K562 (cell line): ENCODE results near the gene PROP1. TPM values are rescaled to one million over a fixed set of nuclear protein-coding genes. Genes with fewer than 3 reads are reported as not detected.
A peak's percentile ranks its signal among the peaks of the same experiment; 100 is the strongest.

Experiments
- ATAC-seq: fragments of 200-7000 bp; cut with Tn5 transposase; 3 replicates; pipeline ENCODE4 v1.9.1; 2020; ENCODE audit warnings: moderate library complexity
- BruUV-seq: library from RNA; stranded (reverse); fragments of 400-500 nt; replicated peaks from 2 replicates; lab custom pipeline; 2021; lab: Mats Ljungman, UMichigan
- CTCF ChIA-PET: fragments of 300-600 bp; formaldehyde crosslinking; extraction: SDS; loops from one replicate; lab custom pipeline; 2021; ENCODE audit warnings: low intra/inter-chr PET ratio; lab: Yijun Ruan, JAX
- POLR2A ChIA-PET: fragments of 300-600, 350-650 bp; sonication (Branson Sonifier 250); formaldehyde crosslinking; extraction: SDS; loops from one replicate; lab custom pipeline; 2021; ENCODE audit warnings: antibody characterized with exemption, inconsistent platforms; lab: Yijun Ruan, JAX
- DNase-seq, 4 experiments: peaks; one replicate each; pipeline versions ENCODE4 v3.0.0 to v3.0.0-alpha.2; 2011 to 2018; ENCODE audit warnings: low spot score in 3 of 4, mixed read lengths in 3 of 4; ENCODE audit errors: extremely low read depth in 1 of 4
- FAIRE-seq: peaks from 2 replicates; lab custom pipeline; 2011; peaks lifted over from hg19 to GRCh38; lab: Jason Lieb, UNC
- H2AFZ ChIP-seq: 2 replicates; pipeline ENCODE4 v1.6.0; 2011; ENCODE audit warnings: low read depth, low read length, control low read depth, inconsistent platforms
- H3K27ac ChIP-seq: fragments of 200-600 bp; 3 replicates; pipeline ENCODE4 v1.8.0; 2011; ENCODE audit warnings: low read depth, mild to moderate bottlenecking, control low read depth, inconsistent platforms, low read length, moderate library complexity, mixed read lengths; ENCODE audit errors: extremely low read depth
- H3K27me3 ChIP-seq, 2 experiments: fragments of 300-600 bp in 1 of 2; 2 replicates in 1 of 2; 3 replicates in 1 of 2; pipeline versions ENCODE4 v1.6.0 to v1.8.0; 2011; ENCODE audit warnings: inconsistent platforms in 2 of 2, low read length in 2 of 2, mild to moderate bottlenecking in 1 of 2, mixed read lengths in 1 of 2, moderate library complexity in 1 of 2; ENCODE audit not compliant: control insufficient read depth in 2 of 2, insufficient read depth in 2 of 2
- H3K36me3 ChIP-seq: fragments of 300-600 bp; 3 replicates; pipeline ENCODE4 v1.8.0; 2011; ENCODE audit warnings: mild to moderate bottlenecking, low read length, inconsistent platforms; ENCODE audit not compliant: control insufficient read depth, insufficient read depth
- H3K4me1 ChIP-seq, 2 experiments: fragments of 200-600 bp in 1 of 2; replicated peaks in 1 of 2; 2 replicates in 1 of 2; 3 replicates in 1 of 2; pipeline versions ENCODE4 v1.5.1 to v1.8.0; 2011; ENCODE audit warnings: inconsistent platforms in 2 of 2, low read length in 2 of 2, mild to moderate bottlenecking in 1 of 2, mixed read lengths in 1 of 2, moderate library complexity in 1 of 2; ENCODE audit not compliant: control insufficient read depth in 2 of 2, insufficient read depth in 2 of 2
- H3K4me2 ChIP-seq: 2 replicates; pipeline ENCODE4 v1.6.1; 2011; ENCODE audit warnings: low read length, control low read depth, inconsistent platforms, mixed read lengths; ENCODE audit not compliant: insufficient read depth
- H3K4me3 ChIP-seq: fragments of 200-600 bp; sonication (generic), shearing (Covaris generic); 2 replicates; pipeline ENCODE4 v1.5.1; 2016; ENCODE audit warnings: control low read depth, inconsistent platforms
- H3K79me2 ChIP-seq: fragments of 200-600 bp; 3 replicates; pipeline ENCODE4 v1.8.0; 2011; ENCODE audit warnings: low read length, inconsistent platforms; ENCODE audit not compliant: control insufficient read depth, insufficient read depth
- H3K9ac ChIP-seq, 2 experiments: 2 replicates each; pipeline versions ENCODE4 v1.6.0 to v1.6.1; 2011; ENCODE audit warnings: low read depth in 2 of 2, low read length in 2 of 2, control low read depth in 1 of 2, inconsistent platforms in 1 of 2, mild to moderate bottlenecking in 1 of 2, mixed read lengths in 1 of 2; ENCODE audit not compliant: insufficient read depth in 1 of 2
- H3K9me1 ChIP-seq: one replicate; pipeline ENCODE4 v1.6.0; 2011; ENCODE audit warnings: inconsistent platforms, mild to moderate bottlenecking, low read length, moderate library complexity; ENCODE audit not compliant: control insufficient read depth, insufficient read depth
- H3K9me3 ChIP-seq: replicated peaks from 2 replicates; pipeline ENCODE4 v1.5.1; 2011; ENCODE audit warnings: low read depth, low read length, inconsistent platforms; ENCODE audit not compliant: control insufficient read depth, insufficient read depth
- H4K20me1 ChIP-seq: replicated peaks from 2 replicates; pipeline ENCODE4 v1.6.1; 2011; ENCODE audit warnings: low read length, inconsistent platforms, mixed read lengths; ENCODE audit not compliant: control insufficient read depth, insufficient read depth
- BHLHE40 ChIP-seq: IDR thresholded peaks from 2 replicates; pipeline ENCODE4 v1.6.1; 2011; ENCODE audit warnings: low read length, improper control_type of control experiment
- CEBPG ChIP-seq, 3 experiments: fragments of 200-800 bp in 1 of 3; sonication (Bioruptor generic) in 1 of 3; sonication (generic) in 1 of 3; formaldehyde crosslinking in 1 of 3; IDR thresholded peaks in 2 of 3; conservative IDR thresholded peaks in 1 of 3; 2 replicates each; pipeline versions ENCODE4 v1.6.1 to v1.8.0; 2016 to 2022; ENCODE audit warnings: missing compliant biosample characterization in 2 of 3, missing genetic modification characterization in 2 of 3, mild to moderate bottlenecking in 1 of 3, missing genetic modification reagents in 1 of 3
- ESRRA ChIP-seq: fragments of 450-650 bp; IDR thresholded peaks from 2 replicates; pipeline ENCODE4 v1.6.1; 2014; ENCODE audit warnings: low read depth, mild to moderate bottlenecking, moderate library complexity, borderline replicate concordance
- HMG20A ChIP-seq: fragments of 450-650 bp; formaldehyde crosslinking; conservative IDR thresholded peaks from 2 replicates; pipeline ENCODE4 v1.4.0; 2020; ENCODE audit warnings: mild to moderate bottlenecking, mixed read lengths
- SPI1 ChIP-seq: IDR thresholded peaks from 2 replicates; pipeline ENCODE4 v1.6.1; 2011; ENCODE audit warnings: low read depth, low read length, control low read depth, borderline replicate concordance
- WGBS: fragments of 100-300 bp; shearing (Covaris generic); methylation state at CpG from one replicate; pipeline ENCODE4 v1.1.6; 2016; ENCODE audit warnings: low coverage, mixed read lengths; ENCODE audit not compliant: insufficient coverage; ENCODE audit errors: missing lambda C conversion rate; 5-methylcytosine and 5-hydroxymethylcytosine counted together
- in situ Hi-C: fragments of 300-500 bp; cut with MboI; formaldehyde crosslinking; loops from 4 replicates; pipeline ENCODE4 v1.15.0; 2018; ENCODE audit warnings: inconsistent platforms, mixed read lengths
- intact Hi-C: fragments of 100-400 bp; cut with micrococcal nuclease; formaldehyde crosslinking; loops from 2 replicates; pipeline ENCODE4 v1.14.2; 2022
- polyA plus RNA-seq, 8 experiments: library from polyadenylated mRNA; depleted of rRNA in 4 of 8; stranded (reverse) in 5 of 8; unstranded in 3 of 8; fragments of >200 nt; fragmentation: Nextera tagmentation in 2 of 8; fragmentation: Illumina TruSeq in 1 of 8; extraction: Ambion mirVana in 2 of 8; extraction: Trizol in 1 of 8; gene quantifications; 2 replicates each; pipeline versions ENCODE4 v1.2.1 to v1.2.3, GENCODE V29; 2011 to 2014; ENCODE audit warnings: inconsistent platforms in 1 of 8, missing spikeins in 1 of 8
- total RNA-seq, 7 experiments: library from RNA; depleted of rRNA in 6 of 7; stranded (reverse); fragments of >200 nt in 6 of 7; fragmentation: Illumina TruSeq in 2 of 7; extraction: Trizol in 2 of 7; gene quantifications; 2 replicates each; pipeline versions ENCODE4 v1.2.1 to v1.2.3, GENCODE V29; 2011 to 2021; ENCODE audit warnings: low replicate concordance in 1 of 7
- TF ChIP-seq, protein P1 (sequence below), 2 experiments: fragments of 450-650 bp in 1 of 2; sonication (generic) in 1 of 2; formaldehyde crosslinking in 1 of 2; IDR thresholded peaks in 1 of 2; conservative IDR thresholded peaks in 1 of 2; 2 replicates each; pipeline versions ENCODE4 v1.6.1 to v1.8.1; 2016 to 2023; ENCODE audit warnings: mild to moderate bottlenecking in 2 of 2, moderate library complexity in 2 of 2, inconsistent platforms in 1 of 2, missing genetic modification reagents in 1 of 2

Gene PROP1
- total and polyA plus RNA-seq, 9 of the 15 experiments (the other 6 are each of a cell fraction or from before 2014, with no cell fraction given), result not detected

DNA sequence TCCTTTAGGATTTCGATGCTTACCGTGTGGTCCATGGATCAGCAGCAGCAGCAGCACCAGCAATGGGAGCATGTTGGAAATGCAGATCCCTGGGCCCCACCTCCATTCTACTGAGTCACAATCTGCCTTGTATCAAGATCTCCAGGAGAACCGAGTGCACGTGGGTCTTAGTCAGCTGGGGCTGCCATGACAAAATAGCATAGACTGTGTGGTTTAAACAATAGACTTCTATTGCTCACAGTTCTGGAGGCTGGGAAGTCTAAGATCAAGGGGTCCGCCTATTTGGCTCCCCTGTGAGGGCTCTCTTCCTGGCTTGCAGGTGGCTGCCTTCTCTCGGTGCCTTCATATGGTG is 1.3 kb upstream of the PROP1 start (continued):
- peak; percentile 22; the same call in 1 of the 2 replicates for TF ChIP-seq BHLHE40
- TF ChIP-seq, all 486 proteins: peak for 7

DNA sequence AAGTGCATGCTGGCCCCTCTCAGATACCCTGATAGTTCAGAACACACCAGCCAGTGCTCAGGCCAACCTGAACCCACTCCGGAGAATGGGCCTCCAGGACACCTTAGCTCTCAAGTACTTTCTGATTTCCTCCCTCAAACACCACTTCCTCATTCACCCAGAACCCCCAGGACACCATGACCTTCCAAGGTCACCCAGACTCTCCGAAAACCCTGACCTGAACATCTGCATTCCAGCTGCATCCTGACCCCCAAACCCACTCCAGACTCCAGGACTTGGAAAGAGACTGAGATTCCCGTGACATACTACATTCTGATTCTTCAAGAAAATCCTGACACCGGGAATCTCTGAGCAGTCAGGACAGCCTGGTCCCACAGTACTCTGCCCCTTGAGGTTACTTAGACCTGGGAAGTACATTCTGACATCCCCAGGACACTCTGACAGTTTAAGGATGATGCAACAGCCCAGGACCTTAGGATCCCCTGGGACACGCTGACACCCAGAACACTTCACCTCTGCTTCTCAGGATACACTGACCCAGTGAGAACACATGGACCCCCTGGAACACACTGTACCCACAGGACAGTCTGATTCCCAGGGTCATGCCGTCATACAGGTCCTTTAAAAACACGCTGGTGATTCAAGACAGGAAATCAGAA is 747 bp upstream of the PROP1 start:
- POLR2A ChIA-PET, result no interaction called here
- in situ Hi-C loops, result loop anchor here (10.0 to 25.0 kb wide), 2 partner anchors 234 to 1932 kb away; no protein-coding TSS in a partner anchor
- WGBS, result 1% methylated on average over 7 of the region's 7 CpGs
- H3K4me2 ChIP-seq, result no peak overlapping the region
- no peak overlapping the region for H3K27ac ChIP-seq
- H3K4me3 ChIP-seq, result no peak overlapping the region
- TF ChIP-seq SPI1, result 0 out of 2 replicates have a peak, but pooled peaks have one; percentile 10
- TF ChIP-seq CEBPG (CRISPR knock-in tag; IDR thresholded peaks at IDR 0.05), result no peak
- TF ChIP-seq CEBPG (tag; conservative IDR thresholded peaks at IDR 0.05 in 1 of 2, IDR thresholded peaks at IDR 0.05 in 1 of 2), result peak; percentile 28 to 69; a peak in 3 of 4 replicates
- no peak for TF ChIP-seq HMG20A (CRISPR knock-in tag)
- peak; percentile 81 for TF ChIP-seq ESRRA
- TF ChIP-seq, protein P1, sequence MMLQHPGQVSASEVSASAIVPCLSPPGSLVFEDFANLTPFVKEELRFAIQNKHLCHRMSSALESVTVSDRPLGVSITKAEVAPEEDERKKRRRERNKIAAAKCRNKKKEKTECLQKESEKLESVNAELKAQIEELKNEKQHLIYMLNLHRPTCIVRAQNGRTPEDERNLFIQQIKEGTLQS (IDR thresholded peaks at IDR 0.05), result peak; percentile 43; the same call in 1 of the 2 replicates
- TF ChIP-seq, protein P1 (CRISPR knock-in tag; conservative IDR thresholded peaks at IDR 0.05), result no peak
- TF ChIP-seq, all 486 proteins: peak for 4
- no TSS peak for BruUV-seq
- DNase-seq, result no peak
- Histone ChIP-seq H4K20me1 (no peaks in the 10 kb centered on the region), H3K9ac (no peak overlapping the region), H3K27me3 (peaks cover 10 to 55% of the 10 kb centered on the region in 2 experiments; a peak in 4 of 5 replicates), H3K4me1 (no peaks in the 10 kb centered on the region; a peak in 1 of 5 replicates), H3K9me3 (no peaks in the 10 kb centered on the region), H3K36me3 (no peaks in the 10 kb centered on the region), H3K9me1 (no peaks in the 10 kb centered on the region), H3K79me2 (no peaks in the 10 kb centered on the region), H2AFZ (no peak overlapping the region)
- ATAC-seq, result no peak
- CTCF ChIA-PET, result no interaction called here
- FAIRE-seq, result no peak
- intact Hi-C loops, result loop anchor here (10.0 kb wide), 1 partner anchor 168 kb away; no protein-coding TSS in a partner anchor
